ENCODE results near the gene LARGE1. TPM values are rescaled to one million over a fixed set of nuclear protein-coding genes. Genes with fewer than 3 reads are reported as not detected.

The LARGE1 gene
- total RNA-seq, 6 experiments from 2014 or later, result 12.2 to 28.3 (median 15.2) TPM

DNA sequence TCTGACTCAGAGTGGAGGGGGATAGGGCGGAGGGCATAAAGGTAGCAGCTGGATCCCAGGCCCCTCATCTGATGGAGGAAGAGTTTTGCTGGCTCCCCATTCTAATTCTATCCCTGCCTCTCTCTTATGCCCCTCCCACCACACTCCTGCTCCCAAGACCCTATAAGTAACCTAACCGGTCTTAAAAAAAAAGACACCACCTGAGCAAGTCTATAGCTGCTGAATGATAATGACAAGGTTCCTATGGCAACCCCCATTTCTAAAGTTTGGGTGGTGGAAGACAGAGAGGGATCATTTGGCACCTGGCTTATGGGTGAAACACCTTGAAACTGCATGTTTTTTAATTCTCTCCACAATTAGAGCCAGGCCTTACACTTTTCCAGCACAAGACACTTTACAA lies 69.6 kb downstream of the LARGE1 start:
- Histone ChIP-seq H3K27me3 (no peaks in the 10 kb centered on the region), H3K4me1 (peaks cover 0 to 16% (median 4%) of the 10 kb centered on the region in 4 donors), H3K4me3 (no peak overlapping the region), H3K9me3 (no peaks in the 10 kb centered on the region), H3K27ac (no peak overlapping the region), H3K36me3 (no peaks in the 10 kb centered on the region)
- no peak for ATAC-seq
- 95% methylated on average over 2 of the region's 2 CpGs for WGBS (ENCODE audit: insufficient coverage, low coverage, low lambda C conversion rate, missing lambda C conversion rate)
- DNase-seq, result no peak
- intact Hi-C loops (cut with DNase I), result no loop called here
- no peak for TF ChIP-seq POLR2A (IDR thresholded peaks at IDR 0.05)
- TF ChIP-seq, protein P1, sequence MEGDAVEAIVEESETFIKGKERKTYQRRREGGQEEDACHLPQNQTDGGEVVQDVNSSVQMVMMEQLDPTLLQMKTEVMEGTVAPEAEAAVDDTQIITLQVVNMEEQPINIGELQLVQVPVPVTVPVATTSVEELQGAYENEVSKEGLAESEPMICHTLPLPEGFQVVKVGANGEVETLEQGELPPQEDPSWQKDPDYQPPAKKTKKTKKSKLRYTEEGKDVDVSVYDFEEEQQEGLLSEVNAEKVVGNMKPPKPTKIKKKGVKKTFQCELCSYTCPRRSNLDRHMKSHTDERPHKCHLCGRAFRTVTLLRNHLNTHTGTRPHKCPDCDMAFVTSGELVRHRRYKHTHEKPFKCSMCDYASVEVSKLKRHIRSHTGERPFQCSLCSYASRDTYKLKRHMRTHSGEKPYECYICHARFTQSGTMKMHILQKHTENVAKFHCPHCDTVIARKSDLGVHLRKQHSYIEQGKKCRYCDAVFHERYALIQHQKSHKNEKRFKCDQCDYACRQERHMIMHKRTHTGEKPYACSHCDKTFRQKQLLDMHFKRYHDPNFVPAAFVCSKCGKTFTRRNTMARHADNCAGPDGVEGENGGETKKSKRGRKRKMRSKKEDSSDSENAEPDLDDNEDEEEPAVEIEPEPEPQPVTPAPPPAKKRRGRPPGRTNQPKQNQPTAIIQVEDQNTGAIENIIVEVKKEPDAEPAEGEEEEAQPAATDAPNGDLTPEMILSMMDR (IDR thresholded peaks at IDR 0.05), result no peak

DNA sequence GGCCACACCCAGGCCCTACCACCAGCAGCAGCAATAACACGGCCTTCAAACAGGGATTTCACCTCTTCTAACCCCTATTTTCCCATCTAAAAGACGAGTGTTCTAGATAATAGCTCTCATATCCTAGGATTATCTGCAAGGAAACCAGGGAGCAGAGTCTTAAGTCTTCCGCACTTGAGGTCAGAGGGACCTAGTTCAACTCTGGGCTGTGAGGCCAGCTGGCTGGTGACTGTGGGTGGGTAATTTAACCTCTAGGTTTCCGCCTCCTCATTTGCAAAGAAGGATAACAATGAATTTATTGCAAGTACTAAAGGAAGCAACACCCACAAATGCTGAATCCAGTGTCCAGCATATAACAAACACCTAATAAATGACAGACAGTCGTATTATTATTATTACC lies 70.1 kb downstream of the LARGE1 start:
- TF ChIP-seq POLR2A (IDR thresholded peaks at IDR 0.05), result no peak
- TF ChIP-seq, protein P1 (IDR thresholded peaks at IDR 0.05), result no peak
- no peak overlapping the region for H3K27ac ChIP-seq
- intact Hi-C loops (cut with DNase I), result no loop called here

DNA sequence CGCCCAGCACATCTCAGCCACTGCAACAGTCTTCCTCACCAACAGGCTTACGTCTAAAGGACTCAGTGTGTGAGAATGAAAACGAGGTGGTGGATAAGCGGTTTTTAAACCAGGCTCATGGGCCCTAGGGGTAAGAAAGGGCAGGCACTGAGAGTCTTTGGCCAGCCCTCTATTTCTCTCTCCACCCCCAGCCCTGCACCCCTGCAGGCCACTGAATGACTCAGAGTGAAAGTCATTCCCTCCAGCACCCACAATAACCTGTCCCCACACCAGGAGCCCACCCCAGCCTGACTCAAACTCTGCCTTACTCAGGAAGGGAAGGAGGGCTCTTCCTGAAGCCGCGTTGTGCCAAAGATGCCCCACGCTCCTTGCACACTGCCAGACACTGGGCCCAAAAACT lies 72.0 kb downstream of the LARGE1 start:
- H3K4me3 ChIP-seq, result no peak overlapping the region
- intact Hi-C loops (cut with DNase I), result no loop called here
- ATAC-seq (no peak), DNase-seq (no peak)
- peaks cover 0 to 11% (median 4%) of the 10 kb centered on the region in 4 donors for H3K4me1 ChIP-seq
- TF ChIP-seq POLR2A (IDR thresholded peaks at IDR 0.05), result no peak
- no peaks in the 10 kb centered on the region for H3K36me3 ChIP-seq
- H3K9me3 ChIP-seq, result no peaks in the 10 kb centered on the region
- 99% methylated on average over 5 of the region's 7 CpGs for WGBS (ENCODE audit: insufficient coverage, low coverage, low lambda C conversion rate, missing lambda C conversion rate)
- H3K27me3 ChIP-seq, result no peaks in the 10 kb centered on the region
- no peak overlapping the region for H3K27ac ChIP-seq

More for the DNA sequence above, 70.1 kb downstream of the LARGE1 start:
- DNase-seq (no peak), ATAC-seq (no peak)
- 63% methylated on average over 5 of the region's 5 CpGs for WGBS (ENCODE audit: insufficient coverage, low coverage, low lambda C conversion rate, missing lambda C conversion rate)
- H3K9me3 ChIP-seq, result no peaks in the 10 kb centered on the region
- no peaks in the 10 kb centered on the region for H3K36me3 ChIP-seq
- H3K4me1 ChIP-seq, result peaks cover 0 to 16% (median 4%) of the 10 kb centered on the region in 4 donors
- H3K4me3 ChIP-seq, result no peak overlapping the region
- no peaks in the 10 kb centered on the region for H3K27me3 ChIP-seq

DNA sequence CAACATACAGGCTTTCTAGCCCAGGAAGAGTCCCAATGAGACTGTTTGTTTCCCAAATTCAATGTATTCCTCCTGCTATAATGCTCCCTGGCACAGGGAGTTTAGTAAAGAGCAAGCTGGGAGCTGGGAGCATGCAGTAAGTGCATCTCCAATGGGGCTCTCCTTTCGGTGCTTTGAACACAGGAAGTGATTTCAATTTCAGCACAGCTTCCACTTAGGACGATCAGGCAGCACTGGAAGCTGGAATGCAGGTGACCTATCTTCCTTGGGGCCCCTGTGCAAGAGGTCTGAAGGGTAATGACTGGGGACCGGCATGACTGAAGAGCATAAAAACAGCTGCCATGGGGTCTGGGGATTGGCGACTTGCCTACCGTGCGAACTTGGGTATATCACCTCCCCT lies 76.0 kb downstream of the LARGE1 start:
- no peak overlapping the region for H3K27ac ChIP-seq

DNA sequence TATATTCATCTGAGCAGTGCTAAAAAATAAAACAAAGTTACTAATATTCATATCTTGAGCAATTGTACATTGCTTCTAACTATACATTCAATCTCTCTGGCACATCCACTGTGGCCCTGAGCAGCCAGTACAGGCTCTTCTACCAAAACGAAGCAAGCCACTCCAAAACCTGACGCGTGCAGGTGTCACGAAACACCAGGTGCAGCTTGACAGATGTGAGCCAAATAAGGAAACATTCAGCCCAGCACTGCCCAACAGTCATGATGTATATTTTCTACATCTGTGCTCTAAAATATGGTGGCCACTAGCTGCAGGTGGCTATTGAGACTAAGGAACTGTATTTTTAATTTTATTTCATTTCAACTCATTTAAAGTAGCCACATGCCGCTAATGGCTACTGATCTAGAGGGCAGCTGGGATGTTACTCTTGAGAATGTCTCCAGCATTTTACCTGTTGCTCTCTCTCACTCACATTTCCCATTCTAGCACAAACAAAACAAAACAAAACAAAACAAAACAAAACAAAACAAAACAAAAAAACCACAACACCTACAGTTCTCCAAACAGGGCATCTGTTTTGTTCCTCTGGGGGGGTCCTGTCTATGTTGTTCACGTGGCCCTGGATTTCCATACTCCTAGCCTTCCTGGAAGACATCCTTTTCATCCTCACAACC lies 77.7 kb downstream of the LARGE1 start:
- TF ChIP-seq, protein P1 (IDR thresholded peaks at IDR 0.05), result no peak
- no peak for TF ChIP-seq POLR2A (IDR thresholded peaks at IDR 0.05)
- DNase-seq (no peak), ATAC-seq (no peak)
- intact Hi-C loops (cut with DNase I), result no loop called here
- Histone ChIP-seq H3K4me1 (no peaks in the 10 kb centered on the region), H3K36me3 (no peaks in the 10 kb centered on the region), H3K9me3 (no peaks in the 10 kb centered on the region), H3K27ac (no peak overlapping the region), H3K27me3 (no peaks in the 10 kb centered on the region), H3K4me3 (no peak overlapping the region)
- WGBS (ENCODE audit: insufficient coverage, low coverage, low lambda C conversion rate, missing lambda C conversion rate), result 87% methylated on average over 5 of the region's 6 CpGs

More for the DNA sequence above, 76.0 kb downstream of the LARGE1 start:
- no peak for DNase-seq
- no peaks in the 10 kb centered on the region for H3K4me1 ChIP-seq
- no peak for ATAC-seq
- TF ChIP-seq, protein P1 (IDR thresholded peaks at IDR 0.05), result no peak
- TF ChIP-seq POLR2A (IDR thresholded peaks at IDR 0.05), result no peak
- H3K9me3 ChIP-seq, result no peaks in the 10 kb centered on the region
- 69% methylated on average over 3 of the region's 6 CpGs for WGBS (ENCODE audit: insufficient coverage, low coverage, low lambda C conversion rate, missing lambda C conversion rate)
- intact Hi-C loops (cut with DNase I), result no loop called here
- H3K36me3 ChIP-seq, result no peaks in the 10 kb centered on the region
- H3K27me3 ChIP-seq, result no peaks in the 10 kb centered on the region
- no peak overlapping the region for H3K4me3 ChIP-seq
